Thyroid gland (tissue), 4 donors: ENCODE measurements around the gene CLPSL1. TPM values are rescaled to one million over a fixed set of nuclear protein-coding genes. Genes with fewer than 3 reads are reported as not detected.

Experiments
- DNase-seq, 2 donors: peaks; one replicate each; pipeline ENCODE4 v3.0.0-alpha.2; 2019
- H3K27ac ChIP-seq, 3 donors: fragments of 200-600 bp; sonication (generic); 1 replicate in 2 of 3; 2 replicates in 1 of 3; pipeline ENCODE4 v1.5.1; 2016 to 2019; ENCODE audit warnings: mild to moderate bottlenecking in 1 of 3, moderate library complexity in 1 of 3
- H3K27me3 ChIP-seq: fragments of 200-600 bp; sonication (generic); one replicate; pipeline ENCODE4 v1.5.1; 2019
- H3K36me3 ChIP-seq, 2 donors: fragments of 200-600 bp; sonication (generic); one replicate each; pipeline ENCODE4 v1.5.1; 2016 to 2019
- H3K4me1 ChIP-seq, 2 donors: fragments of 200-600 bp; sonication (generic); one replicate each; pipeline ENCODE4 v1.5.1; 2017 to 2019
- H3K4me3 ChIP-seq, 3 donors: fragments of 200-600 bp; sonication (generic); replicated peaks in 1 of 3; 1 replicate in 2 of 3; 2 replicates in 1 of 3; pipeline ENCODE4 v1.5.1; 2016; ENCODE audit warnings: mild to moderate bottlenecking in 1 of 3
- H3K9me3 ChIP-seq: fragments of 200-600 bp; sonication (generic); one replicate; pipeline ENCODE4 v1.5.1; 2017
- CTCF ChIP-seq, 6 experiments: fragments of 200-600 bp in 3 of 6; fragments of 450-650 bp in 3 of 6; sonication (generic) in 3 of 6; IDR thresholded peaks; one replicate each; pipeline ENCODE4 v1.5.1; 2016 to 2019; ENCODE audit warnings: antibody characterized with exemption in 6 of 6, mild to moderate bottlenecking in 2 of 6, inconsistent platforms in 1 of 6, moderate library complexity in 1 of 6
- POLR2A ChIP-seq, 2 donors: fragments of 450-650 bp; IDR thresholded peaks; one replicate each; pipeline ENCODE4 v1.6.1; 2017; ENCODE audit warnings: antibody characterized with exemption in 2 of 2, mild to moderate bottlenecking in 2 of 2, moderate library complexity in 1 of 2
- WGBS, 2 donors: methylation state at CpG; one replicate each; pipeline ENCODE4 v1.1.5; 2017; 5-methylcytosine and 5-hydroxymethylcytosine counted together
- intact Hi-C: fragments of 100-400 bp; cut with DNase I; formaldehyde crosslinking; loops from one replicate; pipeline ENCODE4 v1.15.1; 2023
- total RNA-seq, 4 donors: library from RNA; depleted of rRNA; stranded (reverse); fragments of >200 nt; gene quantifications; one replicate each; pipeline ENCODE4 v1.2.3, GENCODE V29; 2016

CLPSL1 gene
- total RNA-seq, 4 donors from 2014 or later, result not detected

DNA sequence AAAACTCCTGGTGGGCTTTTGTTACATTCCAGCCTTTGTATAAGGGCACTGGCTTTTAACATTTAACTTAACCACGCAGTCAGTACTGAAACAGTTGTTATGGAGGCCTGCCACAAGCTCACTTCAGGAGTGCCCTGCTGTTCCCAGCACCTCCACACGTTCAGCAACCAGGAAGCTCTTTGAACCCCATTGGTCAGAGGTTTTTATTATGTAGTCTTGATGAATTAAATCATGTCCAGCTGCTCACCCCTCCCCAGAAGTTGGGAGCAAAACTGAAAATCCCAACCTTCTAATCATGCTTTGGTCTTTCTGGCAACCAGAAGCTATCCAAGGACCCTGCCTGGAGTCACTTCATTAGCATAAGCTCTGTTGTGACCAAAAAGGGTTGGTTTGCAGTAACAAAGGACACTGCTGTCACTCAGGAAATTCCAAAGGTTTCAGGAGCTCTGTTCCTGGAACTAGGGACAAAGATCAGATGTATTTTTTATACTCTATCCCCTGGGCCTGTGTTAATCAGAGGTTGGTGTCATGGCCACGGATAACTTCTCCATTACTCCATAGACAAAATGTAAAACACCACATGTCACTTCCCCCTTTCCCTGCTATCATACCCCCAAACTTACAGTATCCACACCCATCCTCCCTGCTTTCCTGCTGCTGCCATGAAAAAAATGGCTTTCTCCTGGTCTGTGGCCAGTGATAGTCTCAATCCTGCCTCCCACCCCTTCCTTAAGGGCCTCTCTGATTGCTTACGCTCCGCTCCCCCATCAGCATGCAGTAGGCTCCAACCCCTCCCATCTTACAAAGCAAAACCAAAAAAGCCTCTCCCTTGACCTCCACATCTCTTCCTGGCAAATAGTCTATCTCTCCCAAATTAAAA lies 40.9 kb upstream of the CLPSL1 start:
- no peaks in the 10 kb centered on the region for H3K9me3 ChIP-seq
- H3K36me3 ChIP-seq, result no peaks in the 10 kb centered on the region
- no peak overlapping the region for H3K27ac ChIP-seq
- H3K27me3 ChIP-seq, result no peaks in the 10 kb centered on the region
- no peak overlapping the region for H3K4me3 ChIP-seq
- intact Hi-C loops, result loop anchor here (5.0 kb wide), 1 partner anchor 158 kb away; no protein-coding TSS in a partner anchor
- 75 to 77% methylated on average over 5 of the region's 5 CpGs for WGBS, 2 donors
- peaks cover 0 to 13% of the 10 kb centered on the region in 2 donors for H3K4me1 ChIP-seq
- TF ChIP-seq POLR2A (IDR thresholded peaks at IDR 0.05) (no peak), CTCF (IDR thresholded peaks at IDR 0.05) (no peak)
- DNase-seq, result no peak

DNA sequence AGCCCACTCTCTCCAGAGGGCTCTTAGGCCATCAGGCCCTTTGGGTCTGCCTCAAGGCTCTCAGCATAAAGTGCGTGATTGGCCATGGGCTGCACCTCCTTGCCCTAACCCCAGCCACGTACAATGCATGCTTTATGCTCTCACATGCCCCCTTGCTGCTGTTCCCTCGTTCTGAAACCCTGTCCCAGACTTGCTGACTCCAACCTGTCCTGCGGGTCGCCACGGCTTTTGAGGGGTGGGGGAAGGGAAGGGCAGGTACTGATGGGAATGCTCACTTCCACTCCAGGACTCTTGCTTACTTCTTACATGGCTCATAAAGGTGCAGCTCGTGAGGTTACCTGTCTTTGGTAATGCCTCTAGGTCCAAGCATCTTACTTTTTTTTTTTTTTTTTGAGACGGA lies 38.0 kb upstream of the CLPSL1 start:
- Histone ChIP-seq H3K27me3 (no peaks in the 10 kb centered on the region), H3K27ac (no peak overlapping the region), H3K36me3 (no peaks in the 10 kb centered on the region), H3K9me3 (no peaks in the 10 kb centered on the region), H3K4me1 (no peaks in the 10 kb centered on the region), H3K4me3 (no peak overlapping the region)
- intact Hi-C loops, result no loop called here
- DNase-seq, result no peak
- 43 to 49% methylated on average over 8 of the region's 8 CpGs for WGBS, 2 donors
- no peak for TF ChIP-seq CTCF (IDR thresholded peaks at IDR 0.05)
- TF ChIP-seq POLR2A (IDR thresholded peaks at IDR 0.05), result no peak

DNA sequence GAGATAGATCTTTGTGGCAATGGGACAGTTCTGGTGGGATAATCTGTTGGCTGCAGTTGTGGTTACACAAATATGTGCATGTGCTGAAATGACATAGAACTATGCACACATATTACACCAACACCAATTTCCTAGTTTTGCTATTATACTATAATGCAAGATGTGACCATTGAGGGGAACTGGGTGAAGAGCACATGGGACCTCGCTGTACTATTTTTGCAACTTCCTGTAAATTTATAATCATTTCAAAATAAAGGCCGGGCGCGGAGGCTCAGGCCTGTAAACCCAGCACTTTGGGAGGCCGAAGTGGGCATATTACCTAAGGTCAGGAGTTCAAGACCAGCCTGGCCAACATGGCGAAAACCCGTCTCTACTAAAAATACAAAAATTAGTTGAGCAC lies 35.3 kb upstream of the CLPSL1 start:
- TF ChIP-seq POLR2A (IDR thresholded peaks at IDR 0.05) (no peak), CTCF (IDR thresholded peaks at IDR 0.05) (no peak)
- intact Hi-C loops, result no loop called here
- no peak for DNase-seq

GRCh38 chr6:35746516-35746915 lies 34.3 kb upstream of the CLPSL1 start:
- WGBS, 2 donors, result 85 to 87% methylated on average over 3 of the region's 3 CpGs
- no peak for TF ChIP-seq CTCF (IDR thresholded peaks at IDR 0.05)
- TF ChIP-seq POLR2A (IDR thresholded peaks at IDR 0.05), result no peak
- intact Hi-C loops, result no loop called here
- Histone ChIP-seq H3K9me3 (no peaks in the 10 kb centered on the region), H3K4me3 (no peak overlapping the region), H3K36me3 (no peaks in the 10 kb centered on the region), H3K27me3 (no peaks in the 10 kb centered on the region), H3K4me1 (no peaks in the 10 kb centered on the region), H3K27ac (no peak overlapping the region)
- DNase-seq, result no peak

More for the DNA sequence above, 35.3 kb upstream of the CLPSL1 start:
- 91 to 97% methylated on average over 7 of the region's 7 CpGs for WGBS, 2 donors
- Histone ChIP-seq H3K36me3 (no peaks in the 10 kb centered on the region), H3K27me3 (no peaks in the 10 kb centered on the region), H3K27ac (no peak overlapping the region), H3K9me3 (no peaks in the 10 kb centered on the region), H3K4me3 (no peak overlapping the region), H3K4me1 (no peaks in the 10 kb centered on the region)

GRCh38 chr6:35747877-35748276 lies 32.9 kb upstream of the CLPSL1 start:
- TF ChIP-seq POLR2A (IDR thresholded peaks at IDR 0.05) (no peak), CTCF (IDR thresholded peaks at IDR 0.05) (no peak)
- intact Hi-C loops, result no loop called here
- no peak overlapping the region for H3K4me3 ChIP-seq
- H3K9me3 ChIP-seq, result no peaks in the 10 kb centered on the region
- 96 to 97% methylated on average over 1 of the region's 1 CpG for WGBS, 2 donors
- H3K4me1 ChIP-seq, result no peaks in the 10 kb centered on the region
- H3K27ac ChIP-seq, result no peak overlapping the region
- no peaks in the 10 kb centered on the region for H3K36me3 ChIP-seq
- no peaks in the 10 kb centered on the region for H3K27me3 ChIP-seq
- DNase-seq, result no peak
